Measurements from ENCODE around the gene RBPMS2.

The RBPMS2 gene

DNA sequence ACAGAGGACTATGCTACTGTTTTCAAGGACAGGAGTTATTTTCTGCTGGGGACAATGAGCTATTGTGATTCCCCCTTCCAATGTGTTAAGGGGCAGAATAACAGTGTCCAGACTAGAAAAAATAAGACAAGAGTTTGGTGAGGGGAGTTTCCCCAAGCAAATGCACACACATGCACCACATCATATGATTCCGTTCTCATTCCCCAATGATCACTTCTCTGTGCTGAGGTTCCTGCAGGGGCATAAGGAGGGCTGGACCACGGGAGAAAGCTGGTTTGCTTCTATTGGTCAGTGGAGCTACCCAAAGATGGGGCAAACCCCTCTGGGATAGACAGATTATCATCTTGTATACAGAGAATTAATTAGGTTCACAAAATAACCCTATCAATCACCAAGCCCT, 80.6 kb downstream of the RBPMS2 start:
- Histone ChIP-seq H3K4me2 (no peak overlapping the region), H3K9ac (no peak overlapping the region), H2AFZ (ENCODE audit: low read depth) (no peak overlapping the region), H3K4me1 (ENCODE audit: low read depth, poor library complexity, severe bottlenecking) (peaks cover 35% of the 10 kb centered on the region), H4K20me1 (ENCODE audit: insufficient read depth) (no peaks in the 10 kb centered on the region), H3K27me3 (ENCODE audit: insufficient read depth, low read depth) (no peaks in the 10 kb centered on the region), H3K36me3 (ENCODE audit: insufficient read depth) (no peaks in the 10 kb centered on the region), H3K4me3 (IDR thresholded peaks at IDR 0.05; ENCODE audit: insufficient read depth, low read depth, low read length) (no peak overlapping the region), H3K79me2 (ENCODE audit: insufficient read depth, low read depth) (peaks cover 33% of the 10 kb centered on the region; the same call in 1 of the 2 replicates), H3K27ac (no peak overlapping the region)
- TF ChIP-seq, protein P1, sequence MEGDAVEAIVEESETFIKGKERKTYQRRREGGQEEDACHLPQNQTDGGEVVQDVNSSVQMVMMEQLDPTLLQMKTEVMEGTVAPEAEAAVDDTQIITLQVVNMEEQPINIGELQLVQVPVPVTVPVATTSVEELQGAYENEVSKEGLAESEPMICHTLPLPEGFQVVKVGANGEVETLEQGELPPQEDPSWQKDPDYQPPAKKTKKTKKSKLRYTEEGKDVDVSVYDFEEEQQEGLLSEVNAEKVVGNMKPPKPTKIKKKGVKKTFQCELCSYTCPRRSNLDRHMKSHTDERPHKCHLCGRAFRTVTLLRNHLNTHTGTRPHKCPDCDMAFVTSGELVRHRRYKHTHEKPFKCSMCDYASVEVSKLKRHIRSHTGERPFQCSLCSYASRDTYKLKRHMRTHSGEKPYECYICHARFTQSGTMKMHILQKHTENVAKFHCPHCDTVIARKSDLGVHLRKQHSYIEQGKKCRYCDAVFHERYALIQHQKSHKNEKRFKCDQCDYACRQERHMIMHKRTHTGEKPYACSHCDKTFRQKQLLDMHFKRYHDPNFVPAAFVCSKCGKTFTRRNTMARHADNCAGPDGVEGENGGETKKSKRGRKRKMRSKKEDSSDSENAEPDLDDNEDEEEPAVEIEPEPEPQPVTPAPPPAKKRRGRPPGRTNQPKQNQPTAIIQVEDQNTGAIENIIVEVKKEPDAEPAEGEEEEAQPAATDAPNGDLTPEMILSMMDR (conservative IDR thresholded peaks at IDR 0.05; ENCODE audit: low read depth, low read length): no peak

GRCh38 chr15:64693134-64693533, 82.3 kb downstream of the RBPMS2 start:
- Histone ChIP-seq H4K20me1 (ENCODE audit: insufficient read depth) (no peaks in the 10 kb centered on the region), H3K36me3 (ENCODE audit: insufficient read depth) (no peaks in the 10 kb centered on the region), H2AFZ (ENCODE audit: low read depth) (no peak overlapping the region), H3K9ac (no peak overlapping the region), H3K27ac (no peak overlapping the region), H3K4me2 (no peak overlapping the region), H3K4me1 (ENCODE audit: low read depth, poor library complexity, severe bottlenecking) (peaks cover 18% of the 10 kb centered on the region), H3K4me3 (IDR thresholded peaks at IDR 0.05; ENCODE audit: insufficient read depth, low read depth, low read length) (no peak overlapping the region), H3K27me3 (ENCODE audit: insufficient read depth, low read depth) (no peaks in the 10 kb centered on the region), H3K79me2 (ENCODE audit: insufficient read depth, low read depth) (peaks cover 16% of the 10 kb centered on the region; the same call in 1 of the 2 replicates)
- TF ChIP-seq, protein P1 (conservative IDR thresholded peaks at IDR 0.05; ENCODE audit: low read depth, low read length): no peak

GRCh38 chr15:64691896-64692565, 83.4 kb downstream of the RBPMS2 start:
- no peaks in the 10 kb centered on the region for H3K36me3 ChIP-seq (ENCODE audit: insufficient read depth)
- no peaks in the 10 kb centered on the region for H4K20me1 ChIP-seq (ENCODE audit: insufficient read depth)
- no peak overlapping the region for H3K9ac ChIP-seq
- no peak overlapping the region for H3K27ac ChIP-seq
- H3K4me1 ChIP-seq (ENCODE audit: low read depth, poor library complexity, severe bottlenecking): peaks cover 7% of the 10 kb centered on the region
- H2AFZ ChIP-seq (ENCODE audit: low read depth): no peak overlapping the region
- H3K4me2 ChIP-seq: no peak overlapping the region
- no peaks in the 10 kb centered on the region for H3K27me3 ChIP-seq (ENCODE audit: insufficient read depth, low read depth)
- TF ChIP-seq, protein P1 (conservative IDR thresholded peaks at IDR 0.05; ENCODE audit: low read depth, low read length): no peak
- H3K79me2 ChIP-seq (ENCODE audit: insufficient read depth, low read depth): peaks cover 5% of the 10 kb centered on the region; the same call in 1 of the 2 replicates
- no peak overlapping the region for H3K4me3 ChIP-seq (IDR thresholded peaks at IDR 0.05; ENCODE audit: insufficient read depth, low read depth, low read length)

DNA sequence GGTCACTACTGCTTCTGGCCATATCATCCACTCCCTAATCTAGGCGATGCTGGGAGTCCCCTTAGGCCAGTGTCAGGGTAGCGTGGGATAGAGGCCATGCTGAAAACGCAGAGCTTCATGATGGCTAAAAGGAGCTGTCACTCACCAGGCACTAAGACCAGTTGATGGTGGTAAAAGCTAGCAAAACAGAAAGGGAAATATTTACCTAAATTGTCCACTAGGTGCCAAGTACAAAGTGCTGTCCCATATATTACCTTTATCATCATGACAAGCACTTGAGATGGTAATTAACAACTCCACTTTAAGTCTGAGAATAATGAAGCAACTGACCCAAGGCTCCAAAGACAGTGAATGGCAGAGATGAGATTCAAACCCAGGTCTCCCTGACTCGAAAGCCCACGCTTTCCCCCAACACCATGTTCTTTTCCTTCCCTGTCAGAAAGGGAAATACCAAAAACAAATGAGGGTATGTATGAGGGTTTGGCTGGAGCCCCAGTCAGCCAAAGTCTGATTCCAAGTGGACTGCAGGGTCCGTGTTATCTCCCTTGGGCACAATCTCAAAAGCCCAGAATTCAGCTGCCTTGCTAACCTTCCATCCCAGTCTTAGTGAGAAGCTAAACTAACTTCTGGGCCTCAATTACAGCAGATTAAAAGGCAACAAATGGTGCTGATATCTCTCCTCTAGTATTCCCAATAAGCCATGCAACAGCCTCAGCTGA, 84.7 kb downstream of the RBPMS2 start:
- H3K27ac ChIP-seq: no peak overlapping the region; the same call in 1 of the 2 replicates
- 0 out of 2 replicates have a peak, but pooled peaks cover 4% of the 10 kb centered on the region for H3K79me2 ChIP-seq (ENCODE audit: insufficient read depth, low read depth)
- no peak overlapping the region for H3K4me2 ChIP-seq
- no peak overlapping the region for H3K9ac ChIP-seq
- H3K4me3 ChIP-seq (IDR thresholded peaks at IDR 0.05; ENCODE audit: insufficient read depth, low read depth, low read length): no peak overlapping the region
- no peak overlapping the region for H2AFZ ChIP-seq (ENCODE audit: low read depth)
- no peaks in the 10 kb centered on the region for H3K27me3 ChIP-seq (ENCODE audit: insufficient read depth, low read depth)
- no peaks in the 10 kb centered on the region for H3K36me3 ChIP-seq (ENCODE audit: insufficient read depth)
- TF ChIP-seq, protein P1 (conservative IDR thresholded peaks at IDR 0.05; ENCODE audit: low read depth, low read length): peak; percentile 39; the same call in 1 of the 2 replicates
- H4K20me1 ChIP-seq (ENCODE audit: insufficient read depth): no peaks in the 10 kb centered on the region
- peaks cover 15% of the 10 kb centered on the region for H3K4me1 ChIP-seq (ENCODE audit: low read depth, poor library complexity, severe bottlenecking)

Measured in KMS-11 (cell line).